OCI-LY3 (cell line): Measurements from ENCODE around the gene RPH3AL.

Source experiments
- EZH2phosphoT487 ChIP-seq: fragments of 200-600 bp; shearing (Covaris generic); IDR thresholded peaks from 2 replicates; pipeline ENCODE4 v1.6.1; 2018; ENCODE audit warnings: antibody characterized with exemption, mixed run types, low read depth
- TF ChIP-seq, protein P1 (sequence below): fragments of 200-600, 300-600 bp; sonication (generic); IDR thresholded peaks from 2 replicates; pipeline ENCODE4 v1.5.1; 2014; ENCODE audit warnings: antibody characterized with exemption, low read length, low read depth

DNA sequence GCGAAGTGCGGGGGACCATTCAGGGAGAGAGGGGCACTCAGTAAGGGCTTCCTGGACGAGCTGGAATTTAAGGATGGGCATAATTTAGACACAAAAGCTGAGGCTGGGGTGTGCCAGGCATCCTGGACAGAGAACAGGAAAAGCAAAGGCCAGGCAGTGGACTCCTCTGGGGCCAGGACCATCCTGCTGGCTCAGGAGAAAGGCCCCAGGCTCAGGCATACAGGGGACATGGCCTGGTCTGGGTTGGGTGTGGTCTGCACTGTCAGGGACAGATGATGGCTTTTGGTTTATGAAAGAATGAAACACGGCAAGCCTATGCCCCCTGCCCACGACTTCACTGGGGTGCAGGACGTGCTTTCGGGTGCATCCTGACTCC lies 122.2 kb downstream of the RPH3AL start:
- TF ChIP-seq, protein P1, sequence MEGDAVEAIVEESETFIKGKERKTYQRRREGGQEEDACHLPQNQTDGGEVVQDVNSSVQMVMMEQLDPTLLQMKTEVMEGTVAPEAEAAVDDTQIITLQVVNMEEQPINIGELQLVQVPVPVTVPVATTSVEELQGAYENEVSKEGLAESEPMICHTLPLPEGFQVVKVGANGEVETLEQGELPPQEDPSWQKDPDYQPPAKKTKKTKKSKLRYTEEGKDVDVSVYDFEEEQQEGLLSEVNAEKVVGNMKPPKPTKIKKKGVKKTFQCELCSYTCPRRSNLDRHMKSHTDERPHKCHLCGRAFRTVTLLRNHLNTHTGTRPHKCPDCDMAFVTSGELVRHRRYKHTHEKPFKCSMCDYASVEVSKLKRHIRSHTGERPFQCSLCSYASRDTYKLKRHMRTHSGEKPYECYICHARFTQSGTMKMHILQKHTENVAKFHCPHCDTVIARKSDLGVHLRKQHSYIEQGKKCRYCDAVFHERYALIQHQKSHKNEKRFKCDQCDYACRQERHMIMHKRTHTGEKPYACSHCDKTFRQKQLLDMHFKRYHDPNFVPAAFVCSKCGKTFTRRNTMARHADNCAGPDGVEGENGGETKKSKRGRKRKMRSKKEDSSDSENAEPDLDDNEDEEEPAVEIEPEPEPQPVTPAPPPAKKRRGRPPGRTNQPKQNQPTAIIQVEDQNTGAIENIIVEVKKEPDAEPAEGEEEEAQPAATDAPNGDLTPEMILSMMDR = no peak
- no peak for TF ChIP-seq EZH2phosphoT487
